ENCODE measurements around the gene MTREX. TPM values are rescaled to one million over a fixed set of nuclear protein-coding genes. Genes with fewer than 3 reads are reported as not detected.

The MTREX gene
- polyA plus RNA-seq, 1 experiment, result 11.7 TPM

DNA sequence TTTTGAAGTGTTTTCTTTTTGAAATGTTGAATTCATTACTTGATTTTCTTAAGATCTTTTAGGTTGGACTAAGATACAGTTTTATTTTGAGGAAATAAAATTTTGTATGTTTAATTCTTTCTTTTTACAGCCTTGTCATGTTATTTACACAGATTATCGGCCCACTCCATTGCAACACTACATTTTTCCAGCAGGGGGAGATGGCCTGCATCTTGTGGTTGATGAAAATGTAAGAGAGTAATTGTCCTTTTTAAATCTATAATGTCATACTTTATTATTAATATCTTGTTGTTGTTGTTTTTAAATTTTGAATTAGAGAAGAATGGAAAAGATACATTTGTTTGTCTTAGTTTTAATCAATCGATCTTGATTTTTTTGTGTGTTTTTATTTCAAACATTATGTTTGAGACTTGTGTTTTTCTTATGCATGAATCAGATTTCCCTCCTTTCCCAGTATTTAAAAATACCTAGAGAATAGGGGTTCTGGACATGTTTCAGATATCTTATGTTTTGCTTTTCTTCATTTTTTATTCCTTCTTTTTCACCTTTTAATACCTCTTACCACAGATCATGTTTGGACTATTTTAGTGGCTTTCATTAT lies 36.7 kb downstream of the MTREX start:
- POLR2A ChIA-PET, result no interaction called here
- DNase-seq (ENCODE audit: low read depth), result no peak
- CTCF ChIA-PET, result interaction anchor here (1.0 kb wide), 2 partner anchors 349 to 360 kb away, joined by 3 read pairs; no protein-coding TSS in a partner anchor
- Histone ChIP-seq H3K4me3 (ENCODE audit: low read depth, low read length) (no peak overlapping the region), H3K36me3 (ENCODE audit: control insufficient read depth, insufficient read depth, low read length) (peaks cover 6% of the 10 kb centered on the region), H3K27me3 (ENCODE audit: control insufficient read depth, insufficient read depth, low read length) (no peaks in the 10 kb centered on the region)
- TF ChIP-seq CTCF (IDR thresholded peaks at IDR 0.05; ENCODE audit: insufficient read depth, low read depth, low read length), result peak; percentile 84

GRCh38 chr5:55345327-55345726 lies 37.5 kb downstream of the MTREX start:
- POLR2A ChIA-PET, result no interaction called here
- DNase-seq (ENCODE audit: low read depth), result no peak
- TF ChIP-seq CTCF (IDR thresholded peaks at IDR 0.05; ENCODE audit: insufficient read depth, low read depth, low read length), result no peak
- no peak overlapping the region for H3K4me3 ChIP-seq (ENCODE audit: low read depth, low read length)
- CTCF ChIA-PET, result interaction anchor here (1.0 kb wide), 1 partner anchor 348 kb away, joined by 3 read pairs; no protein-coding TSS in a partner anchor
- peaks cover 6% of the 10 kb centered on the region for H3K36me3 ChIP-seq (ENCODE audit: control insufficient read depth, insufficient read depth, low read length)
- H3K27me3 ChIP-seq (ENCODE audit: control insufficient read depth, insufficient read depth, low read length), result no peaks in the 10 kb centered on the region

GRCh38 chr5:55347786-55348185 lies 40.0 kb downstream of the MTREX start:
- ChIA-PET POLR2A (no interaction called here), CTCF (interaction anchor here (1.2 kb wide), 1 partner anchor 344 kb away, joined by 3 read pairs; no protein-coding TSS in a partner anchor)
- H3K27me3 ChIP-seq (ENCODE audit: control insufficient read depth, insufficient read depth, low read length), result no peaks in the 10 kb centered on the region
- H3K36me3 ChIP-seq (ENCODE audit: control insufficient read depth, insufficient read depth, low read length), result peaks cover 6% of the 10 kb centered on the region
- DNase-seq (ENCODE audit: low read depth), result no peak
- H3K4me3 ChIP-seq (ENCODE audit: low read depth, low read length), result no peak overlapping the region
- no peak for TF ChIP-seq CTCF (IDR thresholded peaks at IDR 0.05; ENCODE audit: insufficient read depth, low read depth, low read length)

DNA sequence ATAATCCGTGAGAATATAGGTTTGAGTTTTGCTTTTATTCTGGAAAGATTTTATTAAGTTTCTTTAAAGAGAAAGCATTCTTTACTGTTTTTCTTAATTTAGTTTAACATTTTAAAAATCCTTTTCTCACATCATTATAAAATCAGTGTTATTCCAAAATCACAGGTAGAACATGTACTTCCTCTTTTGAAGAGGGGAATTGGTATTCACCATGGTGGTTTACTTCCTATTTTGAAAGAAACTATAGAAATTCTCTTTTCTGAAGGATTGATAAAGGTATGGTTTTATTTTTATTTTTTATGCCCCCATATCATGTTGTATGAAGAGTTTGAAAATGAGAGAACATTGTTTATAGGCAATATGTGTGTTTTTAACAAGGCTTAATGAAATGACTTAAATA lies 43.0 kb downstream of the MTREX start:
- no peak for TF ChIP-seq CTCF (IDR thresholded peaks at IDR 0.05; ENCODE audit: insufficient read depth, low read depth, low read length)
- H3K4me3 ChIP-seq (ENCODE audit: low read depth, low read length), result no peak overlapping the region
- CTCF ChIA-PET, result no interaction called here
- POLR2A ChIA-PET, result no interaction called here
- no peak for DNase-seq (ENCODE audit: low read depth)
- H3K27me3 ChIP-seq (ENCODE audit: control insufficient read depth, insufficient read depth, low read length), result no peaks in the 10 kb centered on the region
- peaks cover 15% of the 10 kb centered on the region for H3K36me3 ChIP-seq (ENCODE audit: control insufficient read depth, insufficient read depth, low read length)

- no peak for DNase-seq (ENCODE audit: low read depth)
- no peak for TF ChIP-seq CTCF (IDR thresholded peaks at IDR 0.05; ENCODE audit: insufficient read depth, low read depth, low read length)
- H3K36me3 ChIP-seq (ENCODE audit: control insufficient read depth, insufficient read depth, low read length), result peaks cover 20% of the 10 kb centered on the region
- H3K4me3 ChIP-seq (ENCODE audit: low read depth, low read length), result no peak overlapping the region
- no peaks in the 10 kb centered on the region for H3K27me3 ChIP-seq (ENCODE audit: control insufficient read depth, insufficient read depth, low read length)
- POLR2A ChIA-PET, result interaction anchor here (0.5 kb wide), 1 partner anchor 410 kb away, joined by 3 read pairs; no protein-coding TSS in a partner anchor
- CTCF ChIA-PET, result no interaction called here
Measured at GRCh38 chr5:55356896-55357295, 49.1 kb downstream of the MTREX start.

Measured in BJ (cell line).